OCI-LY7 (cell line): ENCODE results near the gene HIVEP3. TPM values are rescaled to one million over a fixed set of nuclear protein-coding genes. Genes with fewer than 3 reads are reported as not detected.
A peak's percentile ranks its signal among the peaks of the same experiment; 100 is the strongest.

Experiments
- BruUV-seq: library from RNA; stranded (reverse); fragments of 400-500 nt; replicated peaks from 2 replicates; lab custom pipeline; 2021; lab: Mats Ljungman, UMichigan
- CTCF ChIA-PET: fragments of 300-600 bp; sonication (Branson Sonifier 250); formaldehyde crosslinking; loops from one replicate; lab custom pipeline; 2022; ENCODE audit warnings: antibody characterized with exemption; ENCODE audit not compliant: unreplicated experiment; lab: Charles Lee
- POLR2A ChIA-PET: fragments of 300-600 bp; sonication (Branson Sonifier 250); formaldehyde crosslinking; loops from one replicate; lab custom pipeline; 2022; ENCODE audit warnings: antibody characterized with exemption; lab: Charles Lee
- DNase-seq: peaks from one replicate; pipeline ENCODE4 v3.0.0-alpha.2; 2015; ENCODE audit warnings: low spot score
- H2AFZ ChIP-seq: fragments of 200-600 bp; sonication (generic), shearing (Covaris generic); 2 replicates; pipeline ENCODE4 v1.6.1; 2014; ENCODE audit warnings: mild to moderate bottlenecking, antibody characterized with exemption, low read length, moderate library complexity
- H3K27ac ChIP-seq: fragments of 200-600 bp; sonication (generic); 2 replicates; pipeline ENCODE4 v1.5.1; 2014; ENCODE audit warnings: mixed run types, low read depth, mild to moderate bottlenecking, moderate library complexity, low read length, inconsistent platforms; ENCODE audit not compliant: poor library complexity, severe bottlenecking
- H3K36me3 ChIP-seq: fragments of 200-600 bp; sonication (generic); 2 replicates; pipeline ENCODE4 v1.6.1; 2014; ENCODE audit warnings: mild to moderate bottlenecking, antibody characterized with exemption, low read length, moderate library complexity, mixed read lengths; ENCODE audit not compliant: insufficient read depth
- H3K4me1 ChIP-seq: fragments of 200-600 bp; sonication (generic); 2 replicates; pipeline ENCODE4 v1.5.1; 2014; ENCODE audit warnings: mild to moderate bottlenecking, low read length; ENCODE audit not compliant: insufficient read depth, poor library complexity, severe bottlenecking
- H3K4me2 ChIP-seq: fragments of 200-600 bp; sonication (generic); 2 replicates; pipeline ENCODE4 v1.6.1; 2014; ENCODE audit warnings: mild to moderate bottlenecking, low read length
- H3K4me3 ChIP-seq: fragments of 200-600 bp; sonication (generic); 2 replicates; pipeline ENCODE4 v1.5.1; 2014; ENCODE audit warnings: mild to moderate bottlenecking, low read depth, low read length; ENCODE audit not compliant: poor library complexity, severe bottlenecking
- H3K79me2 ChIP-seq: fragments of 200-600 bp; sonication (generic); 2 replicates; pipeline ENCODE4 v1.6.1; 2016; ENCODE audit warnings: low read depth, mild to moderate bottlenecking, low read length, moderate library complexity, mixed read lengths; ENCODE audit not compliant: insufficient read depth
- H3K9me2 ChIP-seq: fragments of 200-600 bp; sonication (generic); 2 replicates; pipeline ENCODE4 v1.6.1; 2016; ENCODE audit warnings: mild to moderate bottlenecking, low read length, mixed read lengths; ENCODE audit not compliant: insufficient read depth
- H3K9me3 ChIP-seq: fragments of 200-600 bp; sonication (generic); 2 replicates; pipeline ENCODE4 v1.6.1; 2014; ENCODE audit warnings: mild to moderate bottlenecking, mixed run types, low read length, mixed read lengths
- H4K20me1 ChIP-seq: fragments of 200-600 bp; sonication (generic); 2 replicates; pipeline ENCODE4 v1.6.1; 2014; ENCODE audit warnings: mild to moderate bottlenecking, antibody characterized with exemption, low read length, moderate library complexity, mixed read lengths; ENCODE audit not compliant: insufficient read depth
- EZH2phosphoT487 ChIP-seq: fragments of 200-600 bp; sonication (generic); IDR thresholded peaks from 2 replicates; pipeline ENCODE4 v1.6.1; 2018; ENCODE audit warnings: low read depth, borderline replicate concordance, mild to moderate bottlenecking, mixed run types, antibody characterized with exemption, low read length, moderate library complexity, mixed read lengths
- intact Hi-C: fragments of 100-400 bp; cut with micrococcal nuclease; formaldehyde crosslinking; loops from one replicate; pipeline ENCODE4 v1.10.0; 2022; ENCODE audit not compliant: unreplicated experiment
- total RNA-seq, 2 experiments: library from RNA; depleted of rRNA in 1 of 2; stranded (reverse); fragments of >200 nt in 1 of 2; shearing (Covaris generic) in 1 of 2; gene quantifications; 2 replicates each; pipeline ENCODE4 v1.2.3, GENCODE V29; 2014 to 2022
- TF ChIP-seq, protein P1 (sequence below): fragments of 200-600 bp; sonication (generic); conservative IDR thresholded peaks from 2 replicates; pipeline ENCODE4 v1.5.1; 2014; ENCODE audit warnings: mild to moderate bottlenecking, antibody characterized with exemption, low read length, moderate library complexity, mixed read lengths

The HIVEP3 gene
- total RNA-seq, 2 experiments from 2014 or later = 0.53 to 0.60 TPM

DNA sequence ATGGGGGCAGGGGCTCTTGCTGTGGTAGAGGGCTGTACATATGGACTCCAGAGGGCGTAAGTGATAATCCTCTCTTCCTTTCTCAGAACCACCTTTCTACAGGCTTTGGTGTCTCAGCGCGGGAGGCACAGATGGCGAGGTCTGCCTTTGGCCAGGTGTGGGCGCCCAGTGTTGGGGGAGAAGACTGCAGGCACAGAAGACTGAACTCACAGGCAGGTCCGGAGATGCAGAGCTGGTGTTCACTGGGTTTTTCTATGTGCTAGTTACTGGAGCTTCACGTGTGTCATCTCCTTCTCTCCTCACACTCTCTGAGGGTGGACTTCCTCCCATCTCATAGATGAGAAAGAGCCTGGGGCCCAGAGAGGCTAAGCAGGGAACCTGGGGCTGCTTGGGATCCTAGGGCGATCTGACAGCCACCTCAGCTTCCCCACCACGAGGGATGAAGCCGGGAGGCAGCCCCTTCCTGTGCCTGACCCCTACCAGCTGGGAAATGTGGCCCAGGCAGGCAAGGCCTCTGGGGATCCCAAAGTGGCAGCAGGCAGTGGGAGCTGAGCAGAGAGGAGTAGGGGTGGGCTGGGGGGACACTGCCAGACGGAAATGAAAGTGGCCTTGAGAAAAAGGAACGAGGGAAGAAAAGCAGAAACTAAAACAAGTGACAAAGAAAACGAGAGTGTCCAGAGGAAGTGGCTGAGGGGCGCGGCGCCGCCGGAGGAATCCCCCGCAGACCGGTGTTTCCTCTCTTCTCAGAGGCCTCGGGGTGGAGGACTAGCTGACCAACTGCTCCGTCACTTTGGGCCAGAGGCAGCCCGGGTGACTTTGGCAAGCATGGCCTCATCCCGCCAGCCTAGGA, 191.6 kb downstream of the HIVEP3 start:
- intact Hi-C loops = loop anchor here (1.0 to 5.0 kb wide), 3 partner anchors 24 to 152 kb away; no protein-coding TSS in a partner anchor
- ChIA-PET CTCF (no interaction called here), POLR2A (no interaction called here)
- H3K36me3 ChIP-seq = no peaks in the 10 kb centered on the region
- BruUV-seq = no TSS peak
- peak; percentile 83 for DNase-seq
- no peak for TF ChIP-seq EZH2phosphoT487
- TF ChIP-seq, protein P1, sequence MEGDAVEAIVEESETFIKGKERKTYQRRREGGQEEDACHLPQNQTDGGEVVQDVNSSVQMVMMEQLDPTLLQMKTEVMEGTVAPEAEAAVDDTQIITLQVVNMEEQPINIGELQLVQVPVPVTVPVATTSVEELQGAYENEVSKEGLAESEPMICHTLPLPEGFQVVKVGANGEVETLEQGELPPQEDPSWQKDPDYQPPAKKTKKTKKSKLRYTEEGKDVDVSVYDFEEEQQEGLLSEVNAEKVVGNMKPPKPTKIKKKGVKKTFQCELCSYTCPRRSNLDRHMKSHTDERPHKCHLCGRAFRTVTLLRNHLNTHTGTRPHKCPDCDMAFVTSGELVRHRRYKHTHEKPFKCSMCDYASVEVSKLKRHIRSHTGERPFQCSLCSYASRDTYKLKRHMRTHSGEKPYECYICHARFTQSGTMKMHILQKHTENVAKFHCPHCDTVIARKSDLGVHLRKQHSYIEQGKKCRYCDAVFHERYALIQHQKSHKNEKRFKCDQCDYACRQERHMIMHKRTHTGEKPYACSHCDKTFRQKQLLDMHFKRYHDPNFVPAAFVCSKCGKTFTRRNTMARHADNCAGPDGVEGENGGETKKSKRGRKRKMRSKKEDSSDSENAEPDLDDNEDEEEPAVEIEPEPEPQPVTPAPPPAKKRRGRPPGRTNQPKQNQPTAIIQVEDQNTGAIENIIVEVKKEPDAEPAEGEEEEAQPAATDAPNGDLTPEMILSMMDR = peak; percentile 80
- H2AFZ ChIP-seq = peak overlapping the region; percentile 32; the same call in 1 of the 2 replicates
- H4K20me1 ChIP-seq = no peaks in the 10 kb centered on the region
- no peaks in the 10 kb centered on the region for H3K9me2 ChIP-seq
- H3K4me1 ChIP-seq = peaks cover 35% of the 10 kb centered on the region
- H3K79me2 ChIP-seq = no peaks in the 10 kb centered on the region
- peak overlapping the region; percentile 76 for H3K4me2 ChIP-seq
- no peaks in the 10 kb centered on the region for H3K9me3 ChIP-seq
- peak overlapping the region; percentile 61 for H3K27ac ChIP-seq
- peak overlapping the region; percentile 39 for H3K4me3 ChIP-seq

DNA sequence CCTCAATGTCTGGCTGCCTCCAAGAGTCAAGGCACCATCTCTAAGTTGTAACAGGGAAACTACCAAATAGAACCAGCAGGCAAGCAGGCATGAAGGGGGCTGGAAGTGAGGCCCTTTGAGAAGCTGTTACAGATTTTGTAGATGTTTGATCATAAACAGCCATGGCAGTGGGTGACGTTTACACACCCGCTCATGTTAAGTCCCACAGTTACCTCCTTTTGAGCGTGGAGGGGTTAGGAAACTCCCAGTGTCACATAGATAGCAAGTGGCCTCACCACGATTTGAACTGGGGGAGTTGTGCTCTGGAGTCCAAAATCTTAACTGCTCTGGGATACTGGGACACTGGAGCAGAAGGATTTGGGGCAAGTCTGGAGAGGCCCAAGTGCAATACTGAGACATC, 192.4 kb downstream of the HIVEP3 start:
- no peak overlapping the region for H3K4me3 ChIP-seq
- ChIA-PET CTCF (no interaction called here), POLR2A (no interaction called here)
- no peaks in the 10 kb centered on the region for H4K20me1 ChIP-seq
- peaks cover 35% of the 10 kb centered on the region for H3K4me1 ChIP-seq
- no peaks in the 10 kb centered on the region for H3K9me2 ChIP-seq
- DNase-seq = no peak
- no TSS peak for BruUV-seq
- H3K27ac ChIP-seq = peak overlapping the region; percentile 61
- no peak for TF ChIP-seq EZH2phosphoT487
- TF ChIP-seq, protein P1 = no peak
- H2AFZ ChIP-seq = no peak overlapping the region
- H3K36me3 ChIP-seq = no peaks in the 10 kb centered on the region
- no peaks in the 10 kb centered on the region for H3K79me2 ChIP-seq
- peak overlapping the region; percentile 76 for H3K4me2 ChIP-seq
- H3K9me3 ChIP-seq = no peaks in the 10 kb centered on the region
- intact Hi-C loops = loop anchor here (1.0 to 5.0 kb wide), 3 partner anchors 25 to 151 kb away; no protein-coding TSS in a partner anchor

DNA sequence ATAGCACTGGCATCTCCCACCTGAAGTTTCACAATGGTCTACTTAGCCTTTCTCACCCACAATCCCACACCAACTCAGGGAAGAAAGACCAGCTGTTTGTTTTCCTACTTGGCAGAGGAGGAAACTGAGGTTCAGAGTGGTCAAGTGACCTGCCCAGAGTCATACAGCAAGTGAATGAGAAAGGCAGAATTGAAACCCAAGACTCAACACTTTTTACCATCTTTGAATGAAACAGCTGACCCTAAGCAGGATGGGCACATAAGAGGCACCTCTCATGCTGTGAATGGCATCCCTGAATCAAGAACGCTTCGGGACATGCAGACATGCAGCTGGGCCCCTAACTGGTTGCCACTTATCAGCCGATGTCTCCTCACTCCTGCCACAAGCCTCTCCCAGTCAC, 193.8 kb downstream of the HIVEP3 start:
- TF ChIP-seq EZH2phosphoT487 = no peak
- TF ChIP-seq, protein P1 = no peak
- peaks cover 35% of the 10 kb centered on the region for H3K4me1 ChIP-seq
- H3K36me3 ChIP-seq = no peaks in the 10 kb centered on the region
- H4K20me1 ChIP-seq = no peaks in the 10 kb centered on the region
- H3K27ac ChIP-seq = no peak overlapping the region
- BruUV-seq = no TSS peak
- intact Hi-C loops = loop anchor here (5.0 kb wide), 1 partner anchor 77 kb away; no protein-coding TSS in a partner anchor
- H2AFZ ChIP-seq = no peak overlapping the region
- H3K79me2 ChIP-seq = no peaks in the 10 kb centered on the region
- H3K4me2 ChIP-seq = no peak overlapping the region
- ChIA-PET CTCF (no interaction called here), POLR2A (interaction anchor here (0.6 kb wide), 1 partner anchor 56 kb away, joined by 4 read pairs; no protein-coding TSS in a partner anchor)
- DNase-seq = no peak
- H3K9me3 ChIP-seq = no peaks in the 10 kb centered on the region
- H3K4me3 ChIP-seq = no peak overlapping the region
- H3K9me2 ChIP-seq = no peaks in the 10 kb centered on the region
